Lung (tissue), 12 donors: ENCODE results near the gene LMF1. TPM values are rescaled to one million over a fixed set of nuclear protein-coding genes. Genes with fewer than 3 reads are reported as not detected.
A peak's percentile ranks its signal among the peaks of the same experiment; 100 is the strongest.

Experiments used
- ATAC-seq: fragments of 200-7000 bp; cut with Tn5 transposase; one replicate; pipeline ENCODE4 v1.9.1; 2020; ENCODE audit warnings: moderate number of reproducible peaks; ENCODE audit not compliant: insufficient read depth, low FRiP score
- DNase-seq, 3 donors: peaks; one replicate each; pipeline ENCODE4 v3.0.0-alpha.2; 2013 to 2017
- H3K27ac ChIP-seq, 2 donors: one replicate each; pipeline ENCODE4 v1.5.1; 2013; ENCODE audit warnings: mild to moderate bottlenecking in 2 of 2, moderate library complexity in 2 of 2, control low read depth in 1 of 2, inconsistent platforms in 1 of 2, low read depth in 1 of 2, low read length in 1 of 2
- H3K27me3 ChIP-seq, 3 donors: one replicate each; pipeline ENCODE4 v1.5.1; 2013; ENCODE audit warnings: low read length in 2 of 3; ENCODE audit not compliant: control insufficient read depth in 3 of 3, insufficient read depth in 3 of 3
- H3K36me3 ChIP-seq, 4 donors: one replicate each; pipeline ENCODE4 v1.5.1; 2013; ENCODE audit warnings: low read length in 4 of 4, mild to moderate bottlenecking in 1 of 4, moderate library complexity in 1 of 4; ENCODE audit not compliant: control insufficient read depth in 4 of 4, insufficient read depth in 4 of 4
- H3K4me1 ChIP-seq, 5 donors: one replicate each; pipeline ENCODE4 v1.5.1; 2013; ENCODE audit warnings: low read length in 5 of 5, mild to moderate bottlenecking in 2 of 5, moderate library complexity in 1 of 5; ENCODE audit not compliant: control insufficient read depth in 5 of 5, insufficient read depth in 5 of 5
- H3K4me3 ChIP-seq: one replicate; pipeline ENCODE4 v1.5.1; 2013; ENCODE audit warnings: mild to moderate bottlenecking, control low read depth, moderate library complexity
- H3K9ac ChIP-seq, 2 donors: one replicate each; pipeline ENCODE4 v1.5.1; 2013; ENCODE audit warnings: low read length in 2 of 2, control low read depth in 1 of 2; ENCODE audit not compliant: insufficient read depth in 1 of 2
- H3K9me3 ChIP-seq, 4 donors: one replicate each; pipeline ENCODE4 v1.5.1; 2013; ENCODE audit warnings: low read length in 3 of 4, mild to moderate bottlenecking in 1 of 4, moderate library complexity in 1 of 4; ENCODE audit not compliant: control insufficient read depth in 4 of 4, insufficient read depth in 3 of 4
- CTCF ChIP-seq: IDR thresholded peaks from 2 replicates; pipeline ENCODE4 v1.5.1; 2012; ENCODE audit warnings: mild to moderate bottlenecking; ENCODE audit errors: control extremely low read depth, extremely low read depth
- WGBS, 2 donors: extraction: QIAGEN DNeasy Blood & Tissue Kit; methylation state at CpG; one replicate each; pipeline ENCODE4 v1.1.7; 2013; 5-methylcytosine and 5-hydroxymethylcytosine counted together
- polyA plus RNA-seq, 2 donors: library from polyadenylated mRNA; stranded (reverse); fragments of 200-250 nt; gene quantifications; one replicate each; pipeline ENCODE4 v1.2.1, GENCODE V29; 2013
- total RNA-seq, 2 donors: library from RNA; depleted of rRNA in 1 of 2; stranded (reverse); fragments of >200 nt in 1 of 2; gene quantifications; one replicate each; pipeline ENCODE4 v1.2.1, GENCODE V29; 2014 to 2021
- donor health status: control.
- donor health status: control.
- donor health status: Bipolar disorder and iron deficiency.
- donor health status: healthy.
- donor health status: DM: yes; HTN: yes; CAD: no.

LMF1 gene
- total and polyA plus RNA-seq, 4 donors: 9.1 to 23.7 (median 20.6) TPM

DNA sequence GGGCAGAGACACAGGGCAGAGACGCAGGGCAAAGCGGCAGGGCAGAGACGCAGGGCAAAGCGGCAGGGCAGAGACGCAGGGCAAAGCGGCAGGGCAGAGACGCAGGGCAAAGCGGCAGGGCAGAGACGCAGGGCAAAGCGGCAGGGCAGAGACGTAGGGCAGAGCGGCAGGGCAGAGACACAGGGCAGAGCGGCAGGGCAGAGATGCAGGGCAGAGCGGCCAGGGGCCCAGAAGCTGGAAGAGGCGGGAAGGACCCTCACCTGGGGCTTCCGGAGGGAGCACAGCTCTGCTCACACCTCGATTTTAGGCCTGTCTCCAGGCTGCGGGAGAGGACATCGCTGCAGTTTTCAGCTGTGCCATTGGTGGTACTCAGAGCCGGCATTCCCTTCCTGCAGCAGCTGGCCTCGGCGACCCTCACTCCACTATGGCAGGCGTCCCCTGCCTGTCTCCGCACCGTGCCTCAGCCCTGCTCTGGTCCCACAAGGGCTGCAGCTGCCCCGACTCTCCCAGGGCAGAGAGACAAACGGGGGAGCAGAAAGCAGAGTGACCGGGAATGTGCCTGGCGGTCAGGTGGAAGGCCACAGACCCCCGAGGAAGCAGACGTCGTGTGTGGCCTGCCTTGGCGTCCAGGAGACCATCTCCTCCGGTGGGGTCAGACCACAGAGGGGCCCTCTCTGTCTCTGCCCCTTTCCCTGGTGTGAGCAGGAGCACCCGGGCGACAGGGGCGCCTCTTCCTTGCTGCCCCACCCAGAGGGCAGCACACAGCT is 40.7 kb upstream of the LMF1 start:
- Histone ChIP-seq H3K27me3 (no peaks in the 10 kb centered on the region), H3K36me3 (no peaks in the 10 kb centered on the region), H3K4me1 (peaks cover 0 to 19% (median 0%) of the 10 kb centered on the region in 5 donors), H3K9me3 (peaks cover 0 to 1% (median 0%) of the 10 kb centered on the region in 4 donors), H3K27ac (no peak overlapping the region), H3K4me3 (no peak overlapping the region), H3K9ac (no peak overlapping the region)
- WGBS, 2 donors: 77 to 86% methylated on average over 31 to 37 of the region's 37 CpGs
- DNase-seq (no peak), ATAC-seq (no peak)
- no peak for TF ChIP-seq CTCF

GRCh38 chr16:1010815-1011214 is 40.0 kb upstream of the LMF1 start:
- H3K9ac ChIP-seq: no peak overlapping the region
- peaks cover 0 to 19% (median 0%) of the 10 kb centered on the region in 5 donors for H3K4me1 ChIP-seq
- H3K27ac ChIP-seq: no peak overlapping the region
- peaks cover 0 to 1% (median 0%) of the 10 kb centered on the region in 4 donors for H3K9me3 ChIP-seq
- ATAC-seq: no peak
- no peak overlapping the region for H3K4me3 ChIP-seq
- no peak for TF ChIP-seq CTCF
- WGBS, 2 donors: 69 to 85% methylated on average over 16 of the region's 16 CpGs
- no peaks in the 10 kb centered on the region for H3K36me3 ChIP-seq
- no peak for DNase-seq
- no peaks in the 10 kb centered on the region for H3K27me3 ChIP-seq

DNA sequence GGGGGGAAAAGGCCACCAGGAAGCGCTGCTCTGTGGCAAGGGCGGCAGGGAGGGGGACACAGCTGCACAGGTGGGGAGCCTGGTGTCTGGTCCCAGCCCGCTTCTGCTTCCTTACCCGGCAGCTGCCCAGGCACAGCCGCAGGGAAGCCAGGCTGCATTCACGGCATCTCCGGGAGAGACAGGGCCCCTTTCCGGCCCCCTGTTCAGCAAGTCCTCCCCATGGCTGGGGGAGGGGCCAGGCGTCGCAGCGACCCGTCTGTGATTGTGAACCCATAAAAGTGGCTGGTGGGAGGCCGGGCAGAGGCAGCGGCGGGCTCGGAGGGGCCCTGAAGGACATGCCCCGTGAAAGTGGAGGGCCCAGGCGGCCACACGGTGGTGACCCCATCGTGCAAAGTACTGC is 39.5 kb upstream of the LMF1 start:
- H3K27me3 ChIP-seq: no peaks in the 10 kb centered on the region
- H3K9me3 ChIP-seq: peaks cover 0 to 1% (median 0%) of the 10 kb centered on the region in 4 donors
- DNase-seq (peak; percentile 21 to 64 (median 50)), ATAC-seq (no peak)
- no peak overlapping the region for H3K9ac ChIP-seq
- no peak overlapping the region for H3K4me3 ChIP-seq
- H3K4me1 ChIP-seq: peaks cover 0 to 19% (median 0%) of the 10 kb centered on the region in 5 donors
- TF ChIP-seq CTCF: no peak
- H3K27ac ChIP-seq: no peak overlapping the region
- WGBS, 2 donors: 20 to 31% methylated on average over 19 to 20 of the region's 20 CpGs
- no peaks in the 10 kb centered on the region for H3K36me3 ChIP-seq
